Measurements from ENCODE around the gene TPSAB1. TPM values are rescaled to one million over a fixed set of nuclear protein-coding genes. Genes with fewer than 3 reads are reported as not detected.
"Not testable (repeated sequence)": the region's sequence is repeated elsewhere in the genome, so short reads cannot be mapped to it uniquely, and the experiment has no call there.

TPSAB1 gene
- total RNA-seq, 1 donor from 2014 or later = 103 TPM

GRCh38 chr16:1195393-1195666 is 45.2 kb upstream of the TPSAB1 start:
- Histone ChIP-seq H3K27ac (no peak overlapping the region), H3K9me3 (no peaks in the 10 kb centered on the region), H3K4me1 (no peaks in the 10 kb centered on the region), H3K27me3 (ENCODE audit: low read depth) (no peaks in the 10 kb centered on the region), H3K4me3 (no peak overlapping the region), H3K36me3 (no peaks in the 10 kb centered on the region)
- ATAC-seq (no peak), DNase-seq (no peak)
- intact Hi-C loops (cut with DNase I) = no loop called here
- no peak for TF ChIP-seq CTCF (IDR thresholded peaks at IDR 0.05)

DNA sequence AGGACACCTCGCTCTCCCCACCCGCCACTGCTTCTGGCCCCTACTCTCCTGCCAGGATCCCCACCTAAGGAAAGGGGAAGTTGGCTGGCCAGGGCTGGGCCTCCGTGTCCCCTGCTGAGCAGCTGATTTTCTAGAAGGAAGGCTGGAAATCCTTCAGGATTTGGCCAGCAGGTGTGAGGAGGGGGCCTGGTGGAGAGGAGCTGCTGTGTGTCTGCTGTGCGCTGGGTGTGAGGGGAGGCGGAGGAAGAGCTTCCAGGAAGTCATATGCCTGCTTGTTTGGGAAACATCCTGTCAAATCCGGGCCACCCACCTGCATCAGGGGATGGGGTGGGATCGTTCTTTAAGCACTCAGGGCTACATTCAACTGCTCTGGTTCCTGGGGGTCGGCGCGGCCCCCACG is 44.0 kb upstream of the TPSAB1 start:
- Histone ChIP-seq H3K9me3 (no peaks in the 10 kb centered on the region), H3K4me3 (no peak overlapping the region), H3K27ac (no peak overlapping the region), H3K27me3 (ENCODE audit: low read depth) (no peaks in the 10 kb centered on the region), H3K4me1 (no peaks in the 10 kb centered on the region), H3K36me3 (no peaks in the 10 kb centered on the region)
- intact Hi-C loops (cut with DNase I) = no loop called here
- DNase-seq (no peak), ATAC-seq (no peak)
- no peak for TF ChIP-seq CTCF (IDR thresholded peaks at IDR 0.05)

DNA sequence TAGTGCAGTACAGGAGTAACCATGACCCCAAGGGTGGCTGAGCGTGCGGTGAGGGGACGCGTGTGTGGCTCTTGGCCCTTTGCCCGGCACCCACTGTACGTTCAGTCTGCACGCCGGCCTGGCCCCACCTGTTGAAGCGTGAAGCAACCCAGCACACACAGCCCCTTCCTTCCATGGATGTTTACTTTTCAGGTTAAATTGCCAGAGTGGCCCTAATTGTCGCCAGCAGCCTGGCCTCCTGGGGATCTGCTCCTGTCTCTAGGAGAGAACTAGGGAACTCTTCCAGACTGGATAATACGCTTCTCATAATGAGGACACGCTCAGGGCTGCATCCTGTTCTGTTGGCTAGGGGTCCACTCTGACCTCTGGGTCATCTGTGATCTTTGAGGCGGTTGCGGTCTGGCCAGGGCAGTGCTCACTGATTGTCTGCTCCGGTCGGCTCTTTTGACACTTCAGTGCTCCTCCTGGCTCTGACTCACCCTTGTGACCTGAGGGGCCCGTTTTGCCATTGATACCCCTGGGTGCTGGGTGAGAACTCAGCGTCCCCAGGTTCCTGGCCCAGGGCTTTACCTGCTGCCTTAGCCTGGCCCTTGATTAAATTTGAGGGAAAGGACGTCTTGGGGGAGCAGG is 43.2 kb upstream of the TPSAB1 start:
- H3K4me1 ChIP-seq = no peaks in the 10 kb centered on the region
- H3K27me3 ChIP-seq (ENCODE audit: low read depth) = no peaks in the 10 kb centered on the region
- no peaks in the 10 kb centered on the region for H3K9me3 ChIP-seq
- no peak for ATAC-seq
- H3K36me3 ChIP-seq = no peaks in the 10 kb centered on the region
- no peak for DNase-seq
- H3K4me3 ChIP-seq = no peak overlapping the region
- no peak for TF ChIP-seq CTCF (IDR thresholded peaks at IDR 0.05)
- no peak overlapping the region for H3K27ac ChIP-seq
- intact Hi-C loops (cut with DNase I) = no loop called here

- intact Hi-C loops (cut with DNase I) = no loop called here
- no peak for ATAC-seq
- Histone ChIP-seq H3K4me1 (no peaks in the 10 kb centered on the region), H3K27me3 (ENCODE audit: low read depth) (no peaks in the 10 kb centered on the region), H3K27ac (no peak overlapping the region), H3K9me3 (no peaks in the 10 kb centered on the region), H3K4me3 (no peak overlapping the region), H3K36me3 (no peaks in the 10 kb centered on the region)
- TF ChIP-seq CTCF (IDR thresholded peaks at IDR 0.05) = no peak
- no peak for DNase-seq
These were observed 42.3 kb upstream of the TPSAB1 start for GRCh38 chr16:1198194-1198593.

- not testable (repeated sequence) for H3K27me3 ChIP-seq (ENCODE audit: low read depth); ATAC-seq; H3K27ac ChIP-seq
These were observed 41.7 kb upstream of the TPSAB1 start for GRCh38 chr16:1198671-1199346.

DNA sequence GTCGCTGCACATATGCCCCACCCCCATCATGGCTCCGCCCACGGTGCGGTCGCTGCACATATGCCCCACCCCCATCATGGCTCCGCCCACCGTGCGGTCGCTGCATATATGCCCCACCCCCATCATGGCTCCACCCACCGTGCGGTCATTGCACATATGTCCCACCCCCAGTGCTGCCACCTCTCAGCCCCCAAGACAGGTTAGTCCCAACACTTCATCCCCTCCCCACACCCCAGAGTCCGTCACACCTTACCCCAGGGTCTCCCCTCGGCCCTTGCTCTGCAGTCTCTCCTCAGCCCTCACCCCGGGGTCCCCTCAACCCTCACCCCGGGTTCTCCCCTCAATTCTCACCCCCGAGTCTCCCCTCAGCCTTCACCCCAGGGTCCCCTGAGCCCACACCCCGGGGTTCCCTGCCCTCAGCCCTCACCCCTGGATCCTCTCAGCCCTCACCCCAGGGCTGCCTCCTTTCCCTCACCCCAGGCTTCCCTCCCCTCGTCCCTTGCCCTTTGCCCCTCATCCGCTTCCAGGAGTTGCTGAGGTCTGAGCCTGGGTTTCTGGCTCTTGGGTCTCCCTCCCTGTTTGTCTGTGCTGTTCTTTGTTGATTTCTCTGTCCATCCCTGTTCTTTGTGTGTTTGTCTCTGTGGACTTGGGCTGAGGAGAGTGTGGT is 41.0 kb upstream of the TPSAB1 start:
- Histone ChIP-seq H3K4me1 (no peaks in the 10 kb centered on the region), H3K36me3 (no peaks in the 10 kb centered on the region), H3K4me3 (no peak overlapping the region), H3K27ac (no peak overlapping the region), H3K27me3 (ENCODE audit: low read depth) (no peaks in the 10 kb centered on the region), H3K9me3 (no peaks in the 10 kb centered on the region)
- TF ChIP-seq CTCF (IDR thresholded peaks at IDR 0.05) = no peak
- DNase-seq (no peak), ATAC-seq (no peak)
- intact Hi-C loops (cut with DNase I) = no loop called here

More at GRCh38 chr16:1198671-1199346, 41.7 kb upstream of the TPSAB1 start:
- H3K36me3 ChIP-seq; DNase-seq; H3K9me3 ChIP-seq; H3K4me1 ChIP-seq; H3K4me3 ChIP-seq; intact Hi-C loops (cut with DNase I): not testable (repeated sequence)
